ENCODE data around the gene ANKRD31. TPM values are rescaled to one million over a fixed set of nuclear protein-coding genes. Genes with fewer than 3 reads are reported as not detected.
"Not testable (repeated sequence)": the region's sequence is repeated elsewhere in the genome, so short reads cannot be mapped to it uniquely, and the experiment has no call there.

ANKRD31 gene
- total RNA-seq, 1 donor from 2014 or later, result not detected

- intact Hi-C loops (cut with micrococcal nuclease), result no loop called here
- ATAC-seq (no peak), DNase-seq (no peak)
These were observed 148.0 kb downstream of the ANKRD31 start for GRCh38 chr5:75088648-75089047.

GRCh38 chr5:75081510-75081909 is 155.2 kb downstream of the ANKRD31 start:
- intact Hi-C loops (cut with micrococcal nuclease), result no loop called here
- ATAC-seq (no peak), DNase-seq (no peak)

- ATAC-seq; intact Hi-C loops (cut with micrococcal nuclease): not testable (repeated sequence)
These were observed 157.3 kb downstream of the ANKRD31 start for GRCh38 chr5:75079346-75079745.

GRCh38 chr5:75078027-75078426 is 158.7 kb downstream of the ANKRD31 start:
- intact Hi-C loops (cut with micrococcal nuclease), result no loop called here
- DNase-seq (no peak), ATAC-seq (no peak)

More at GRCh38 chr5:75079346-75079745, 157.3 kb downstream of the ANKRD31 start:
- not testable (repeated sequence) for DNase-seq

GRCh38 chr5:75072061-75072460 is 164.6 kb downstream of the ANKRD31 start:
- ATAC-seq (no peak), DNase-seq (no peak)
- intact Hi-C loops (cut with micrococcal nuclease), result no loop called here

- DNase-seq (no peak), ATAC-seq (no peak)
- intact Hi-C loops (cut with micrococcal nuclease), result no loop called here
These were observed 165.6 kb downstream of the ANKRD31 start for GRCh38 chr5:75071100-75071499.

GRCh38 chr5:75067434-75067833 is 169.2 kb downstream of the ANKRD31 start:
- DNase-seq (no peak), ATAC-seq (no peak)
- intact Hi-C loops (cut with micrococcal nuclease), result no loop called here

GRCh38 chr5:75062925-75063531 is 173.7 kb downstream of the ANKRD31 start:
- no peak for DNase-seq
- intact Hi-C loops (cut with micrococcal nuclease), result no loop called here
- ATAC-seq, result no peak

GRCh38 chr5:75059912-75060545 is 176.6 kb downstream of the ANKRD31 start:
- intact Hi-C loops (cut with micrococcal nuclease), result no loop called here
- ATAC-seq, result no peak
- DNase-seq, result no peak

GRCh38 chr5:75058986-75059535 is 177.6 kb downstream of the ANKRD31 start:
- DNase-seq, result no peak
- intact Hi-C loops (cut with micrococcal nuclease), result no loop called here
- no peak for ATAC-seq

GRCh38 chr5:75057561-75057960 is 179.1 kb downstream of the ANKRD31 start:
- ATAC-seq (no peak), DNase-seq (no peak)
- intact Hi-C loops (cut with micrococcal nuclease), result no loop called here

GRCh38 chr5:75055727-75056144 is 180.9 kb downstream of the ANKRD31 start:
- ATAC-seq (no peak), DNase-seq (no peak)
- intact Hi-C loops (cut with micrococcal nuclease), result no loop called here

GRCh38 chr5:75054134-75054930 is 182.3 kb downstream of the ANKRD31 start:
- ATAC-seq (peak; percentile 46), DNase-seq (peak; percentile 40)
- intact Hi-C loops (cut with micrococcal nuclease), result no loop called here

- ATAC-seq (peak; percentile 73), DNase-seq (peak; percentile 71)
- intact Hi-C loops (cut with micrococcal nuclease), result no loop called here
These were observed 183.2 kb downstream of the ANKRD31 start for GRCh38 chr5:75053304-75054133.

GRCh38 chr5:75053054-75053303 is 183.7 kb downstream of the ANKRD31 start:
- intact Hi-C loops (cut with micrococcal nuclease), result no loop called here
- ATAC-seq (no peak), DNase-seq (no peak)

- ATAC-seq, result peak; percentile 70
- peak; percentile 68 for DNase-seq
- intact Hi-C loops (cut with micrococcal nuclease), result no loop called here
These were observed 184.3 kb downstream of the ANKRD31 start, which contains the start of gene GCNT4 for GRCh38 chr5:75052192-75053053. TSS of gene GCNT4 (minus strand) at chr5:75052558. CDS start at chr5:75030037, 22,521 bp downstream.

GRCh38 chr5:75051217-75051751 is 185.4 kb downstream of the ANKRD31 start:
- DNase-seq (no peak), ATAC-seq (no peak)
- intact Hi-C loops (cut with micrococcal nuclease), result no loop called here

- DNase-seq, result no peak
- intact Hi-C loops (cut with micrococcal nuclease), result no loop called here
- no peak for ATAC-seq
These were observed 186.3 kb downstream of the ANKRD31 start for GRCh38 chr5:75050415-75050814.
